Retina (tissue), 1 donor: ENCODE results near the gene HMGCL.
A peak's percentile ranks its signal among the peaks of the same experiment; 100 is the strongest.
"Not testable (repeated sequence)": the region's sequence is repeated elsewhere in the genome, so short reads cannot be mapped to it uniquely, and the experiment has no call there.

ENCODE experiments used
- DNase-seq: peaks from one replicate; pipeline ENCODE4 v3.0.0-alpha.2; 2016

The HMGCL gene

DNA sequence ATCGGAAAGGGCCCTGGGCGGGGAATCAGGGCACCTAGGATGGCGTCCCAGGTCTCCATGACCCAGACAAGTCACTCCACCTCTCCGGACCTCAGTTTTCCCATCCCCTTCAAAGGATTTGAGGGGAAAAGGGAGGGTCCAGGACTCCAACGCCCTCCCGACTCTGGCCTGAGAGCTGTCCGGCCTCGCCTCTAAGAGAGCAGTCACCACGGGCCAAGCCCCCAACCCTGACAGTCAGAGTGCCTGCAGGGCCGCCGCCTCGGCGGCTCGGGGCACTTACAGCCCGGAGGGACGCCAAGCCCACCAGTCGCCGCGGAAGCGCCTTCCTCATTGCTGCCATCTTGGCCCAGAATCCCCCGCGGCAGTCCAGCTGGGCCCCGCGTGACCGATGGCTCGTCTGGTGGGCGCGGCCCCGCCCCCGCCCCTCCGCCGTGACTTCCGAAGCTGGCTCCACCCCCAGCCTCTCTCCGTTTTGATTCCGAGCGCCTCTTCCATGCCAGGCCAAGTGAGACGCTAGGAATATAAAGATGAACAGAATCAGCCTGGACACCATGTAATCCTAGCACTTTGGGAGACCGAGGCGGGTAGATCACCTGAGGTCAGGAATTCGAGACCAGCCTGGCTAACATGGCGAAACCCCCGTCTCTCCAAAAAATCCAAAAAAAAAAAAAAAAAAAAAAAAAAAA is at the start of gene HMGCL:
TSS of gene HMGCL (minus strand) at position 354 of the 686 bp plus-strand sequence. CDS start at position 340, 14 bp downstream.
- peak; percentile 90 for DNase-seq

DNA sequence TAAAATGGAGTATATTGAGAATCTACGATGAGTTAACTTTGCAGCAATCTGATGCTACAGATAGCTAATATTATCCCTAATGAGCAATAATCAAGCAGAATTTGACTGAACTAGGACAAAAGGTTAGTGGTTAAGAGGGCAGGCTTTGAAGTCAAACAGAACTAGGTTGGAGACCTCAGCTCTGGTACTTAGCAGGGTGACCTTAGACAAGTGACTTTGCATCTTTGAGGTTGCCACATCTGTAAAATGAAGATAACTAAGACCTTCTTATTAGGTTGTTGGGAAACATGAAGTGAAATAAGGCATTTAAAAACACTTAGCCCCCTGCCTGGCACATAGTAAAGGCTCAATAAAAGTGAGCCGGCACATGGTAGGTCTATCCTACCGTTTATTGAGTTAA is 47.2 kb upstream of the HMGCL start:
- no peak for DNase-seq

DNA sequence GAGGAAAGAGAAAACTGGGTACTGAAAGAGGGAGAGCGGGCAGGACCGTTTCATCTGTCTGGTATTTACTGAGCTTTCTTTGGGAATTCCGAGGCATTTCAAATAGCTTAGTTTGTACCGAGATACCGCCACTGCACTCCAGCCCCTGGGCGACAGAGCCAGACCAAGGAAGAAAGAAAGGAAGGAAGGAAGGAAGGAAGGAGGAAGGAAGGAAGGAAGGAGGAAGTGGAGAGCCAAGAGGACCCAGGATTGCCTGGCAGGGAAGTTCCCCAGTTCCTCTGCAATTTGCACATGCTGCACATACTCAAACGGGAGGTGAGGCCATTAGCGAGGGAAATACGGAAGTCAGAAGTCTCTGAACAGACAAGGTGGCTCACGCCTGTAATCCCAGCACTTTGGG is 43.8 kb upstream of the HMGCL start:
- no peak for DNase-seq

DNA sequence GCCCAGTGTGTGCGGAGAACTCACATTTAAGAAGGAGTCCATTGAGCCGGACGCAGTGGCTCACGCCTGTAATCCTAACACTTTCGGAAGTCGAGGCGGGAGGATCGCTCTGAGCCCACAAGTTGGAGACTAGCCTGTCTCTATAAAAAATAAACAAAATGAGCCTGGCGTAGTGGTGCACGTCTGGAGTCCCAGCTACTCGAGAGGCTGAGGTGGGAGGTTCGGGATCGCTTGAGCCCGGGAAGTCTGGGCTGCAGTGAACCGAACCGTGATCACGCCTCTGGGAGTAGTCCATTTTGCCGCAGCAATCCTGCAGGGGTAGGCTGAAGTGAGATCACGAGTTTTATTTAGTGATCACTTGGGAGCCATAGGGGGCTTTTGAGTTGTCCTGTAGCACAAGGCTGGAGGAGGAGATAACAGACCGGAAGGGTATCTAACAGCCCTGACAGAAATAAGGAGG is 43.4 kb upstream of the HMGCL start:
- DNase-seq = no peak

DNA sequence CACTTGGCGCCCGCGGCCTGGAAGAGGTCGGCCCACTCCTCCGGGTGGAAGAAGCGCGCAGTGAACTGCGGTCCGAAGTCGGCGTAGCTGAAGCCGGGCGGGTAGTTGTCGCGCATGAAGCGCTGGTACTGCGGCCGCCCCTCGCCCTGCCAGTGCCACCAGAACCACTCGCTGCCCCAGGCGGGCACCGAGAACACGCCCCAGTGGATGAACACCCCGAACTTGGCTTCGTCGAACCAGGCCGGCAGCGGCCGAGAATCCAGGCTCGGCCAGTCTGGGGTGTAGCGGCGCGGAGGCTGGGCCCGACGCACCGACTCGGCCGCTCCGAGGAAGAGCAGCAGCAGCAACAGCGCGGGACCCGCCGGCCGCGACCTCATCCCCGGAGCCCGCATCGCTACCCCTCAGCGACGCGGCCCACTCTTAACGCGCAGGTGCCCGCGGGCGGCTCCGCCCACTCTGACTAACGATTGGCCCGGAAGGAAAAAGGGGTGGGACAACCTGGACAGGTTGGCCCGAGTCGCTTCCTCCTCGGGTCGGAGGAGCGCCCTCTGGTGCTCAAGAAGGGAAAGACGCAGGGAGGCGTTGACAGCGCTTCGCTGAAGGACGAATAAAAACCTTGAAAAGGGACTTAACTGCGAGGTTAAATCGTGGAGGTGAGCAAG is 42.8 kb upstream of the HMGCL start, which contains the start of gene FUCA1:
TSS of gene FUCA1 (minus strand) at position 396 of the 662 bp plus-strand sequence. CDS start at position 392, 4 bp downstream.
- peak; percentile 96 for DNase-seq

DNA sequence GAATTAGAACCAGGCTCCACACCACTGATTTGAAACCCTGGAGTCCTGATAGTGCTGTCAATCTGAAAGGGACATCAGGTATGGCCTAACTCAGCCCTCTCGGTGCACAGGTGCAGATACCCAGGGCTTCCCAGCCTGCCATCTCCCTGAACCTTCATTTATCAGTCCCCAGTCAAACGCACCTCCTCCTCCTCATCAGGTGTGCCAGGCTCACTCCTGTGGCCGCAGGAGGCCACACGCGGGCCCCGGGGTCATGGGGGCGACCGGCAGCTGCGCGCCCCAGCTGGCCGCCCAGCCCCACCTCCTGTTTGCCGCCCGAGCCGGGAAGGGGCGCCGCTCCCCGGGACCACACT is 42.3 kb upstream of the HMGCL start:
- DNase-seq = no peak

DNA sequence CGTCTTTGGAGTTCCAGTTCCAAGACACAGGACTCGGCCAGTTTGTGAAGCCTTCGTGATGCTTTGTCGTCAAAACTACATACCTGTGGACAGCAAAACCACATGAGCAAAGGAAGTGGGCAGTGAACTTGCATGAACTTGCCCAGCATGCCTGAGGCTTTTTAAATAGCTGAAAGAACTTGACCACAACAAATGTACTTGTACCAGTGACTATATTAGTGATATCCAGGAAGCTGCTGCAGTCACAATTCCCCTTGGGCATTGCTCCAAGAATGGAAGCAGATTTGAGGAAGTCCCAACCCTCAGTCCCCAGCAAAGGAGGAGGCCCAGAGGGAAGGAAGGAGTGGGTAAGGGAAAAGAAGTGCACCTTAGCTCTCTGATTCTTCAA is 40.3 kb upstream of the HMGCL start:
- no peak for DNase-seq

DNA sequence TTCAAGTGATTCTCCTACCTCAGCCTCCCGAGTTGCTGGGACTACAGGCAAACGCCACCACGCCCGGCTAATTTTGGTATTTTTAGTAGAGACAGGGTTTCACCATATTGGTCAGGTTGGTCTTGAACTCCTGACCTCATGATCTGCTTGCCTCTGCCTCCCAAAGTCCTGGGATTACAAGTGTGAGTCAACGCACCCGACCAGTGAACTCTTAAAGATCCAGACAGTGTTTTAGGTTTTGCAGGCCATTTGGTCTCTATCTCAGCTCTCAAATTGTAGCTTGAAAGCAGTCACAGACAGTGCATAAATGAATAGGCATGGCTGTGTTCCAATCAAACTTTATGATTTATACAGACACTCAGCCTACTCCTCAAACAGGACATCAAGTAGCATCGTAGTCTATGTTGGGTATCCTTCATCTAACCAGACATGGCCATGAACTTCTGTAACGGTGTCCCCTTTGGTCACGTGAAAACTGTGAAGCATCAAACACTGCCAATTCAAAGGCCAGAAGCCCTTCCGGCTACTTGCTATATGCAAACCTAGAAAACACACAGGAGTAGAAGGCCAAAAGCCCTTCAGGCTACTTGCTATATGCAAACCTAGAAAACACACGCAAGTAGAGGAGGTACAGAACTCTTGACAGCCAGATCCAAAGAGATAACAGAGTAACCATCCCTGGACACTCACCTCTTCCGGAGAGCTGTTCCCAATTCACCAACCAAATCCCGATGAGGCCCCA is 39.7 kb upstream of the HMGCL start:
- DNase-seq = no peak

DNA sequence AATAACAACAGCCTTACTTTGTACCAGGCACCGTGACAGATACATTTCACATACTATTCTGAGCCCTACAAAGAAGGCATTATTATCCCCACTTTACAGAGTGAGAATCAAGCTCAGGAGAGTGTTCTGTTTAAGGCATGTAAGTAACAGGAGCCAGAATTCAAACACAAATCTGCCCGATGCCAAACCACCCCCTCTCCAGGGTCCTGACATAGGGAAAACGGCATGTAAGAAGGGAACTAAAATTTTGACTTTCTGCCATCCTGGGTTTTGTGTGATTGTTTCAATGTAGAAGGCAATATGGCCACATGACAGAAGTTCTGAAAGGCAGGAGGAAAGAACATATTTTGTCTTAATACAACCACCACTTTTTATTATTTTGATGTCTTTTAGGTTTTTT is 37.4 kb upstream of the HMGCL start:
- DNase-seq = no peak

DNA sequence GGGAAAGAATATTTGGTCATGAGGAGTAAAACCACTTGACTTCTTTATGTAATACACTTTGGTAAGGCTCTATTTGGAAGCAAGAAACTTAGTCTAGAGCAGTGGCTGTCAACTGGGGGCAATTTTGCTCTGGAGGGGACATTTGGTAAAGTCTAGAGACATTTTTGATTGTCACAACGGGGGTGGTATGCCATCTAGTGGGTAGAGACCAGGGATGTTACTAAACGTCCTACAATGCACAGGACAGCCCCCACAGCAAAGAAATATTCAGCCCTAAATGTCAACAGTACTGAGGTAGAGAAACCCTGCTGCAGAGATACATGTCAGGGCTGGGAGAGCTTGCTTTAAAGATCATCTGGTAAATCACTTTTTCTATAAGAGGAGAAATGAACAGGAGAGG is 29.3 kb upstream of the HMGCL start:
- no peak for DNase-seq

DNA sequence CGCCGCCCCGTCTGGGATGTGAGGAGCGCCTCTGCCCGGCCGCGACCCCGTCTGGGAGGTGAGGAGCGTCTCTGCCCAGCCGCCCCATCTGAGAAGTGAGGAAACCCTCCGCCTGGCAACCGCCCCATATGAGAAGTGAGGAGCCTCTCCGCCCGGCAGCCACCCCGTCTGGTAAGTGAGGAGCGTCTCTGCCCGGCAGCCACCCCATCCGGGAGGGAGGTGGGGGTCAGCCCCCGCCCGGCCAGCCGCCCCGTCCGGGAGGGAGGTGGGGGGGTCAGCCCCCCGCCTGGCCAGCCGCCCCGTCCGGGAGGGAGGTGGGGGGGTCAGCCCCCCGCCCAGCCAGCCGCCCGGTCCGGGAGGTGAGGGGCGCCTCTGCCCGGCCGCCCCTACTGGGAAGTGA is 27.9 kb upstream of the HMGCL start:
- not testable (repeated sequence) for DNase-seq

DNA sequence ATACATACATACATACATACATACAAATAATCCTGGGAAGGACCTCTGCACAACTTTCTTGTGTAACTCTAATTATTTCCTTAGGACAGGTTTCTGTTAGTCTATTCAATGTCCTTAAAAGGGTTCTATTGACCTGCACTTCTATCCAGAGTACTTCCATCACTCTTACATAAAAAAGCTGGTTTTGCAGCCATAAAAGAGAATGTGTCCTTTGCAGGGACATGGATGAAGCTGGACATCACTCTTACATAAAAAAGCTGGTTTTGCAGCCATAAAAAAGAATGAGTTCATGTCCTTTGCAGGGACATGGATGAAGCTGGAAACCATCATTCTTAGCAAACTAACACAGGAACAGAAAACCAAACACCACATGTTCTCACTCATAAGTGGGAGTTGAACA is 26.2 kb upstream of the HMGCL start:
- DNase-seq = not testable (repeated sequence)

DNA sequence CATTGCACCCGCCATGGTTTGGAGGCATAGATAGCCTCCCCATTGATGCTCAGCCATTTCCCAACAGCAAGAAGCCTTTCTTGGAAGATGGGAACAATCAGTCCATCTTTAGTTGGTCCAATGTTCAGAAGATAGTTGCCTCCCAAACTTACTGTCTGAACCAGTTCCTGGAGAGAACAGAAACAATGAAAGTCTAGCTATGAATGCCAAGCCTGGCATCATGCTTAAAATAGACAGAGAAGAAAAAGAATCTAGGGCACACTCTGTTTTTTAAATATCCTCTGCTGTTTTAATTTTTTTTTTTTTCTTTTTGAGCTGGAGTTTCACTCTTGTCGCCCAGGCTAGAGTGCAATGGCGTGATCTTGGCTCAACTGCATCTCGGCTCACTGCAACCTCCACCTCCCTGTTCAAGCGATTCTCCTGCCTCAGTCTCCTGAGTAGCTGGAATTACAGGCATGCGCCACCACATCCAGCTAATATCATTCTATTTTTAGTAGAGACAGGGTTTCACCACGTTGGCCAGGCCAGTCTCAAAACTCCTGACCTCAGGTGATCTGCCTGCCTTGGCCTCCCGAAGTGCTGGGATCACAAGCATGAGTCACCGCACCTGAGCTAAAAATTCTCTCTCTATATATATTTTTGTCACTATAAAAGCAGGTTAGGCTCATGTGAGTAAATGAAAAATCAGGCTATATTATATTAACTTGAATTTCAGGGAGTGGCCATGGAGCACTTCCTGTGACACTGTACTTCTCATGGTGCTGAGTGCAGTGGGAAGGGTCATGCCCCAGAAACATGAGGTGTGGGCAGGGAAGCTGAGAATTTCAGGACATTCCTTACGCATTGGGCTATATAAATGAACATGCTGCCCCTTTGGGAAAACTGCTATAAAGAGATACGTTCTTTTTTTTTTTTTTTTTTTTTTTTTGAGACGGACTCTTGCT is 23.7 kb upstream of the HMGCL start:
- DNase-seq = no peak

DNA sequence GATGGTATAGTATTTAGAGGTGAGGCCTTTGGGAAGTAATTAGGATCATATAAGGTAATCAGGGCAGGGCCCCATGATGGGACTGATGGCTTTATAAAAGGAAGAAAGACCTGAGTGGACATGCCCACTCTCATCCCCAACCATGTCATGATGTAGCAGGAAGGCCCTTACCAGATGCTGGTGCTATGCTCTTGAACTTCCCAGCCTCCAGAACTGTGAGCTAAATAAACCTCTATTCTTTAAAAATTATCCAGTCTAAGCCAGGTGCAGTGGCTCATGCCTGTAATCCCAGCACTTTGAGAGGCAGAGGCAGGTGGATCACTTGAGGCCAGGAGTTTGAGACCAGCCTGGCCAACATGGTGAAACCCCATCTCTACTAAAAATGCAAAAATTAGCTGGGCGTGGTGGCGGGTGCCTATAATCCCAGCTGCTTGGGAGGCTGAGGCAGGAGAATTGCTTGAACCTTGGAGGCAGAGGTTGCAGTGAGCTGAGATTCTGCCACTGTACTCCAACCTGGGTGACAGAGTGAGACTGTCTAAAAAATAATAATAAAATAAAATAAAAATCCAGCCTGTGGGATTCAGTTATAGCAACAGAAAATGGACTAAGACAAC is 22.4 kb upstream of the HMGCL start:
- not testable (repeated sequence) for DNase-seq

DNA sequence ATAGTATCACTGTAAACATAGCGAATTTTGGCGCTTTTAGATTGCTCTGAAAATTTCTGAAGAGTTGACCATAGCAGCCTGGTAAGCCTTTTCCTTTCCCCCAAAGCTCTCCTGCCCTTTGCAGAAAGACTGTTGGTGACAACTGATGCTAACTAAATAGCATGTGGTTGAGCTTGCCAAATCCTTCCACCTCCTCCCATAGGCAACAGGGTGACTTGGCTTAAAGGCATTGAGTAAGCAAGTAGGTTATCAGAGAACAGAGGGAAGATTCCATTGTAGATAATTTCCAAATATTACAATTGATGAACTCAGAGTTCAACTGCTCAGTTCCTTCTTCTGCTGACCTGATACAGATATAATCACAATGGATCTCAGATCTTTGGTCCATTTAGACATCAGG is 19.9 kb upstream of the HMGCL start:
- DNase-seq = no peak

DNA sequence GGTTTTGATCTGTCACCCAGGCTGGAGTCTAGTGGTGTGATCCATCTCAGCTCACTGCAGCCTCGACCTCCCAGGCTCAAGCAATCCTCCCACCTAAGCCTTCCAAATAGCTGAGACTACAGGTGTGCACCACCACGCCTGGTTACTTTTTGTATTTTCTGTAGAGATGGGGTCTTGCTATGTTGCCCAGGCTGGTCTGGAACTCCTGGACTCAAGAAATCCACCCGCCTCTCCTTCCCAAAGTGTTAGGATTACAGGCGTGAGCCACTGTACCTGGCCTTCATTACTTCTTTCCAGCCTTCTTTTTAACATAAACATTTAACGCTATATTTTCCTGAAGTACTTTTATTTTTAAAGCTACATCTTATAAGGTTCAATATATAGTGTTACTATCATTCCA is 18.4 kb upstream of the HMGCL start:
- no peak for DNase-seq

DNA sequence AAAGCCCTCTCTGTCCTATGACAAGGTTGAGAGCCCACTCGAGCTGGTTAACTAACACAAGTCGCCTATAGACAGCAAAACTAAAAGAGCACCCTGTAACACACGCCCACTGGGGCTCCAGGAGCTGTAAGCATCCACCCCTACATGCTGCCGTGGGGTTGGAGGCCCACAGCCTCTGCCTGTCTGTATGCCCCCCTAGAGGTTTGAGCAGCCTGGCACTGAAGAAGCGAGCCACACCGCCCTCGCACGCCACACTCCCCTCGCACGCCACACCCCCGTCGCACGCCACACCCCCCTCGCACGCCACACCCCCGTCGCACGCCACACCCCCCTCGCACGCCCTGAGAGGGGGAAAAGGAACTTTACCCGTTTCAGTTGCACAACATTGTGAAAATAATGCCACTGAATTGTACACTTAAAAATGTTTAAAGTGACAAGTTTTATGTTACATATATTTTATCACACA is 13.2 kb upstream of the HMGCL start:
- DNase-seq = peak; percentile 58

DNA sequence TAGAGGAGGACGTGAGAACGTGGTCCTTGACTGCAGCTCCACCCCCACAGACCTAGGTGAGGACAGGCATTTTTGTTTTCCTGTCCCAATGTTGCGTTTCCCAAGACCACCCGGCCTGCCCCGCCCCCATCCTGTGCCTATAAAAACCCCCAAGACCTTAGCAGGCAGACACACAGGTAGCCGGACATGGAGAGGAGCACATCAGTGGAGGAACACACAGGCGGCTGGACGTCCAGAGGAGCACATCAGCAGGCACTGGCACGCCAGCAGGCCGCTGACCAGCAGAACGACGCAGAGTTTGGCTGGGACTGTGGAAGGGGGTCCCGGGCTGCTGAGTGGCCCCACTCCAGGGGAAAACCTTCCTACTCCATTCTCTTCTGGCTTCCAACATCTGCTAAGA is 12.7 kb upstream of the HMGCL start:
- DNase-seq = no peak

DNA sequence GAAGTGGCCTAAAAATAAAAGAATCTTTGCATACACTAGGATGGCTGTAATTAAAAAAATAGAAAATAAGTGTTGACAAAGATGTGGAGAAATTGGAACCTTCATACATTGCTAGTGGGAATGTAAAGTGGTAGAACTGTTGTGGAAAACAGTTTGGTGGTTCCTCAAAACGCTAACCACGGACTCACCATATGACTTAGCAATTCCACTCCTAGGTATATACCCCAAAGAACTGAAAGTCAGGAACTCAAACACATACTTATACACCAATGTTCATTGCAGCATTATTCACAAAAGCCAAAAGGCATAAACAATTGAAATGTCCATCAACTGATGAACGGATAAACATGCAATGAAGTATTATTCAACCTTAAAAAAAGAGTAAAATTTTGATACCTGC is 10.8 kb upstream of the HMGCL start:
- DNase-seq = no peak

DNA sequence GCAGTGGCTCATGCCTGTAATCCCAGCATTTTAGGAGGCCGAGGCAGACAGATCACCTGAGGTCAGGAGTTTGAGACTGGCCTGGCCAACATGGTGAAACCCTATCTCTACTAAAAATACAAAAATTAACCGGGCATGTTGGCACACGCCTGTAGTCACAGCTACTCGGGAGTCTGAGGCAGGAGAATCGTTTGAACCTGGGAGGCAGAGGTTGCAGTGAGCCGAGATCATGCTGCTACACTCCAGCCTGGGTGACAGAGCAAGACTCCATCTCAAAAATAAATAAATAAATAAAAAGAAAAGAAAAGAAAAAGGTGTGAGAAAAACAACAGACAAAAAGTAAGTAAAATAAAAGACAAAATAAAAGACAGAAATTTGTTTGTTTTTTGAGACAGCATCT is 8.9 kb upstream of the HMGCL start:
- DNase-seq = not testable (repeated sequence)

DNA sequence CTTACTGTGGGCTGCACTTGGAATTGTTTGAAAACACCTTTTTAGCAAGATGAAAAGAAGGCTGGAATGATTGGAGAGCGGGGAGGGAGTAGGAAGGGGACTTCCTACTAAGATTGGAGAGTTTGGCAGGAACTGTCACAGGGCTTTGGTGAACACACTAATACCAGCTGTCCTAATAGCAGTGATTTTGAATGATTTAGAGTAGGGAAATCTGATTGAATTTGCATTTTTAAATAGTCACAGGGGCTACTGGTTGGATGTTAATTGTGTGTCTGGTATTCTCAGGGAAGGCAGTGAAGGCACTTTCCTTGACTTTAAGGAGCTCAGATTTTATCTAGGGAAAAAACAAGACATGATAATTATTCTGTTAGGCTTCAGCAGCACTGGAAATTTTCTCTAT is 2.5 kb upstream of the HMGCL start:
- DNase-seq = no peak

DNA sequence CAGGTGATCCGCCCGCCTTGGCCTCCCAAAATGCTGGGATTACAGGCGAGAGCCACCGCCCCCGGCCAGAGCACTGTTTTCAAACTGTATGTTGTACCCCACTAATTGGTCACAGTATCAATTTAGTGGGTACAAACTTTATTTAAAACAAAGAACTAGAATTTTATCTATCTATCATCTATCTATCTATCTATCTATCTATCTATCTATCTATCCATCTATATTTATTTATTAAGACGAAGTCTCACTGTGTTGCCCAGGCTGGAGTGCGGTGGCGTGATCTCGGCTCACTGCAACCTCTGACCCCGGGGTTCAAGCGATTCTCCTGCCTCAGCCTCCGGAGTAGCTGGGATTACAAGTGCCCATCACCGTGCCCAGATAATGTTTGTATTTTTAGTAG is 1.4 kb upstream of the HMGCL start:
- not testable (repeated sequence) for DNase-seq
